Lower leg skin (tissue), 3 donors: ENCODE data around the gene LCORL.

Experiments
- CTCF ChIP-seq, 3 donors: fragments of 450-650 bp; IDR thresholded peaks; one replicate each; pipeline ENCODE4 v1.5.1; 2016; ENCODE audit warnings: antibody characterized with exemption in 3 of 3, mild to moderate bottlenecking in 3 of 3, moderate library complexity in 2 of 3
- POLR2A ChIP-seq, 2 donors: fragments of 450-650 bp; IDR thresholded peaks; one replicate each; pipeline ENCODE4 v1.6.1; 2016 to 2017; ENCODE audit warnings: antibody characterized with exemption in 2 of 2, mild to moderate bottlenecking in 1 of 2, moderate library complexity in 1 of 2

GRCh38 chr4:17797808-17798207 lies 223.7 kb downstream of the LCORL start:
- no peak for TF ChIP-seq CTCF (IDR thresholded peaks at IDR 0.05)
- no peak for TF ChIP-seq POLR2A (IDR thresholded peaks at IDR 0.05)
